A204.1 (cell line): Measurements from ENCODE around the gene RHOG.
"Not testable (repeated sequence)": the region's sequence is repeated elsewhere in the genome, so short reads cannot be mapped to it uniquely, and the experiment has no call there.

ENCODE experiments used
- FAIRE-seq: peaks from 2 replicates; lab custom pipeline; 2012; peaks lifted over from hg19 to GRCh38; lab: Jason Lieb, UNC

Gene RHOG

DNA sequence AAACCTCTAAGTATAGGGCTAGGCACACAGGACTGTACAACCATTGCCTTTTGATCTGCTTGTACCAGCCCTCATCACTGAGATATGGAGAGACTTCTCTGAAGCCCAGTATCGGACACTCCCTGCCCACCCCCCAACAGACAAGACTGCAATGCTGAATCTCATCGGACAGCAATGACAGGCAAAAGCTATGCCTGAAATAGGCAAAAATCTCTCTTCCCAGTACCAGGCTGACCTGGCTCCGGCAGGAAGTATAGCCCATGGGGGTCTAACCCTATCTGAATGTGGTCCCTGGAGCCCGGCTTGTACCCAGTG, 6.5 kb downstream of the RHOG start:
- no peak for FAIRE-seq

DNA sequence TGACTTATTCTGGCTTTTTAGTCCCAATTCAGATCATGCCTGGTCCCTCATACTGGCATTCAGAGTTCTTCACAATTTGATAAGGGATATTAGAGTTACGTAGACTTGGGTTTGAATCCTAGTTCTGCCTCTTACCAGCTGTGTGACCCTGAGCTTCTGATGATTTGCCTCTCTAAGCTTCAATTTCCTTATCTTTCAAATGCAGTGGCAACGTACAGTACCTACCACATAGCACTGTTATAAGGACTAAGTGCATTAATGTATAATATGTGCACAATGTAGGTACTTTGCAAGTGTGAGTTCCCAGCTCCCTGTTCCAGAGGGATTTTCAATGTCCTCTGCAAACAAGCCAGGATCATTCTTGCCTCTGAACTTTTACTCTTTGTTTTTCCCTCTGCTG, 7.3 kb downstream of the RHOG start:
- FAIRE-seq = no peak

DNA sequence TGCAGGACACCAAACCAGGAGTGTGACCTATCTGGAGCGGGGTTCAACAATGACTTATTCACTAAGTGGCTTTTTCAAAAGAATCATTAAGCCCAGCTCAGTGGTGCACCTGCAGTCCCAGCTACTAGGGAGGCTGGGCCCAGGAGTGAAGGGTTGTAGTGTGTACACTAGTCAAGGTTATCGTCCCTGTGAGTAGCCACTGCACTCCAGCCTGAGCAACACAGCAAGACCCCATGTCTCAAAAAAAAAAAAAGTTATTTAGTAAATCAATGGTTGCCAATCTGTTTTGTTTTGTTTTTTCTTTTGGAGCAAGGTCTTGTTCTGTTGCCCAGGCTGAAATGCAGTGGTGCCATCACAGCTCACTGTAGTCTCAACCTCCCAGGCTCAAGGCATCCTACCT, 7.9 kb downstream of the RHOG start:
- no peak for FAIRE-seq

DNA sequence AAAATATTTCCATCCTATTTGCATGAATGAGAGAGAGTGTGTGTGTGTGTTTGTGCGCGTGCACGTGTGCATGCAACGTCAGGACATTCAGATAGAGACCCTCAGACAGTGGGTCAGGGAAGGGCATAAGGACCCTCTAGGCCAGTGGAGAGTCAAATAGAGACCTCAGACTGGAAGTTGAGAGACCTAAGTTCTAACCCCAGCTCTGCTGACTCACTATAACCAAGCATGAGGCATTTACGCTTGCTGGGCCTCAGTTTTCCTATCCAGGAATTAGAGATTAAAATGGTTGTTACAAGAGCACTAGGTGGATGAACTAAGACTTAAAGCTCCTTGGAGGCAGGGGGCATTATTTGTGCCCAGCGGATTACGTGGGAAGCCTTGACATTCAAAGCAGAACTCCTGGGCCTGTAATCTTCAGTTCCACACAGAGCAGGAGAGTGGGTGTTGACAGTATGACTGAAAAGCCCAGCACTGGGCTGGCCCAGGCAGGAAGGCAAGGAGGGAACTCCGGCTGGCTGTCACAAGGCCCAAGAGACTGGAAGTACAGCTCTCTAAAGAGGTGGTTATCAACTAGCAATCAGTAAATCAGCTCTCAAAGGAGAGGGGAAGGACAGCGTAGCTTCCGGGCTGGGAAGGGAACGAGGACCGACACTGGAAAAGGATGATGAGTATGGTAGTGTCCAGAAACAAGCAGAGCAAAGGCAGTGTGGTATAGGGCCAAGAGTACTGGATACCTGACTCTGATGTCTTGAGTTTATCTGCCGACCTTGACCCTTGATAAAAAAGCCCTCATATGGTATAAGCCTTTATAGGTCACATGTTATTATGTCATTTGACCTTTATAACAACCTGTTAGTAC, 9.2 kb downstream of the RHOG start:
- no peak for FAIRE-seq

DNA sequence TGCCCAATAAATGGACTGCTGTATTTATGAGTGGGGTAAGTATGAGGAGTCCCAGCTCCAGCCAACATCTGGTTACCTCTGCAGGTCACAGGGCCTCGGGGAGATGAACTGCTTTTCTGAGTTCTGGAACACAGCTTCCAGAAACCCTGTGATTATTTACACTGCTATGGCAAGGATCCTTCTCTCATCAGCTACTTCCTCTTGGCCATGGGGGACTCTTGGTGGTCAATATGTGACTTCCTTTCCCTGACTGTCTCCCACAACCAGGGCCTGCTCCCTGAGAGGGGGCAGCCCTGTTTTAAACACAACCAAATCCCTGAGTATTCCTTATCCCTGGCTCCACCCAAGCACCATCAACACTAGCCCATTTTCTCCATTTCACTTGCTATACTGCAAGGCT, 10.0 kb downstream of the RHOG start:
- FAIRE-seq = no peak

DNA sequence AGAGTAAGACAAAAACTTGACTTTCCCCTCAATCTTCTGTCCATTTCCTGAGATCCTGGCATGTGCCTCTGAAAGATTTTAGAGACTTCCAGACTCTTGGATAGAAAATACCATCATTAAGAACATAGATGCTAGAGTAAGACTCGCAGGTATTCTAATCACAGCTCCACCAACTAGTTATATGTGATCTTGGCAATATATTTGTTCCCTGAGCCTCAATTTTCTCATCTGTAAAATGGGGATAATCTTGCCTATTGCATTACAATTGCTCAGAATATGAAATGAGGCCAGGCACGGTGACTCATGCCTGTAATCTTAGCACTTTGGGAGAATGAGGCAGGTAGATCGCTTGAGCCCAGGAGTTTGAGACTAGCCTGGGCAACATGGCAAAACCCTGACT, 10.7 kb downstream of the RHOG start:
- FAIRE-seq = no peak

DNA sequence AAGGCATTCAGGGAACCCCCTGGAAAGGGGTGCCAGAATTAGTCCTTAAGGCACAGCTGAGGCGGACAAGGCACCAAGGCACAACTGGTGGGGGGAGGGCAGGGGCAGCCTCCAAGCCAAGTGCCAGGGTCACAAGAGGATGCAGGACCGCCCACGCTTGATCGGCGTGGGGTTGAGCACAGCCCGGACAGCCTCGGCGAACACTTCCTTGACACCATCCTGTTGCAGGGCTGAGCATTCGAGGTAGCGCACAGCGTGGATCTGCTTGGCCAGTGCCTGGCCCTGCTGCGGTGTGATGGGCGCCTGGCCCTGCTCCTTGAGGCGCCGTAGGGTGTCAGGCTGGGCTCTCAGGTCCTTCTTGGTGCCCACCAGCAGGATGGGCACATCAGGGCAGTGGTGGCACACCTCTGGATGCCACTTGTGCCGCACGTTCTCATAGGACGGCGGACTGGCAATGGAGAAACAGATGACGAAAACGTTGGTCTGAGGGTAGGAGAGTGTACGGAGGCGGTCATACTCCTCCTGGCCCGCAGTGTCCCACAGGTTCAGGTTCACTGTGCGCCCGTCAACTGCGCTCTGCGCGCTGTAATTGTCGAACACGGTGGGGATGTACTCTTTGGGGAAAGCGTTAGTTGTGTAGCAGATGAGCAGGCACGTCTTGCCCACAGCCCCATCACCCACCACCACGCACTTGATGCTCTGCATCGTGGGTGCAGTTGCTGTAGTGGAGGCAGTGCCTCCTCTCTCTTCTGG, 13.1 kb downstream of the RHOG start:
- FAIRE-seq = no peak

DNA sequence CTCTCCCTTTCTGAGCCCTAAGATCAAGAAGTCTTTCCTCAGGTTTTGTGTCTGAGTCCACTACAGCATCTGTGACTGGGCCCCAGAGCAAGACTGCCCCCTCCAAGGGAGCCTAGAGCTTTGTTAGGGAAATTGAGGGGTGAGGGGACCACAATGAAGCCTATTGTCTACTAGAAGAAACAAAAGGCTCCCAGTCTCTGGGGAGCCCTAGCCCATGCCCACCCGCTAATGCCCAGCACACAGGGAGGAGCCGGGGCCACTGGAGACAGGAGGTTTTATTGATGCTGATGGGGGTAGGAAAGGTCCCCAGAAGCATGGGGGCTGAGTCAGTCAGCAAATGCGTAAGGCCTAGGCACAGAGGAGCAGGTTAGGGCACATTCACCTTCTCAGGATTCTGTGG, 14.0 kb downstream of the RHOG start:
- no peak for FAIRE-seq

DNA sequence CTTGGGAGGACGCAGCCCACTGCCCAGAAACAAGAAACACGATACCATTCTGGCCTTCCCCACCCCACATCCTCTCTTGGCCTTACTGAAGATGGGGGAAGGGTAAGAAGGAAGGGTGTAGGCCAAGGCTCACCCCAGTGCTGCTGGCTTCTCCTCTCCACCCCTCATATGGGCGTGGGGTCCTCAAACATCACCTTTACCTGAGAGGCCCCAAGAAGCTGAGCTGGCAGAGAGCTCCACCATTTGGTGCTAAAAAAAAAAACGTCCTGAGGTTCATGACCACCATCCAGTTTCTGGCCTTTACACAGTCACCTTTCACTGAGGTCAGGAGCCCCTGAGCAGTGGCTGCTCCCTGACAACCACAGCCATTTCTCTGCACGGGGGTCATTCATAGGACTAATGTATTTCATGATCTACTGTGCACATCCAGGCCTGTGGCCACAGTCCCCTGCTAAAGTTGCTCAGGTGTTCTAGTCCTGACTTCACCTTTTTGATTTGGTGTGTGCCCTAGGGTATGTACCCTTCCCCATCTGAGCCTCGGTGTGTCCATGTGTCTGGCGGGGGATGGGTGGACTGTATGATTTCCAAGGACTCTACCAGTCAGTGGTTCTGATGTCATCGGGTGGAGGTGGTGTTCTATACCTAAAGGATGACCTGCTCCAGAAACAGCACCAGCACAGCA, 15.1 kb downstream of the RHOG start:
- FAIRE-seq = no peak

DNA sequence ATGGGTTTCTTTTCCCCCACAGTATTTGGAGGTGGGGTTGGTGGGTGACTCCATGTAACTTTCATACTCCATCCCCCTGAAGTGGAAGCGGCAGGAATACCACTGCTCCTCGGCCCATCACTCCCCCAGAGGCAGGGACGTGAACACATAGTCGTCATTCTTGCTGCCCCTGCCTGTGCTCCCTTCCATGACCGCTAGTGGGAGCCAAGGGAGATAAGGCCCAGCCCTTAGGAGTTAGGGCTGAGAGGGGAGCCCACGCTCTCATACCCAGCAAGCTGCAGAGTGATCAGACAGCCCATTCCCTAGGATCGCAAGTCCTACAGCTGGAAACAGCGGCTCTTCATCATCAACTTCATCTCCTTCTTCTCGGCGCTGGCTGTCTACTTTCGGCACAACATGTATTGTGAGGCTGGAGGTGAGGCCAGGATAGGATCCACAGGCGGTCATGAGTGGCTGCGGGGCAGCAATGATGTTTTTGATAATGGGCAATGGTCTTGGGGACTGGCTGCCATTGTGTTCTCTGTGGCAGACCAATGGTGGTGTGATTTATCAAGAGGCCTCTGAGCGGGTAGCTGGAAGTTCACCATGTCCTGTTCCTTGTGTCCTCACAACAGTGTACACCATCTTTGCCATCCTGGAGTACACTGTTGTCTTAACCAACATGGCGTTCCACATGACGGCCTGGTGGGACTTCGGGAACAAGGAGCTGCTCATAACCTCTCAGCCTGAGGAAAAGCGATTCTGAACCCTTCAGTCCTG, 15.9 kb downstream of the RHOG start:
- FAIRE-seq = no peak

DNA sequence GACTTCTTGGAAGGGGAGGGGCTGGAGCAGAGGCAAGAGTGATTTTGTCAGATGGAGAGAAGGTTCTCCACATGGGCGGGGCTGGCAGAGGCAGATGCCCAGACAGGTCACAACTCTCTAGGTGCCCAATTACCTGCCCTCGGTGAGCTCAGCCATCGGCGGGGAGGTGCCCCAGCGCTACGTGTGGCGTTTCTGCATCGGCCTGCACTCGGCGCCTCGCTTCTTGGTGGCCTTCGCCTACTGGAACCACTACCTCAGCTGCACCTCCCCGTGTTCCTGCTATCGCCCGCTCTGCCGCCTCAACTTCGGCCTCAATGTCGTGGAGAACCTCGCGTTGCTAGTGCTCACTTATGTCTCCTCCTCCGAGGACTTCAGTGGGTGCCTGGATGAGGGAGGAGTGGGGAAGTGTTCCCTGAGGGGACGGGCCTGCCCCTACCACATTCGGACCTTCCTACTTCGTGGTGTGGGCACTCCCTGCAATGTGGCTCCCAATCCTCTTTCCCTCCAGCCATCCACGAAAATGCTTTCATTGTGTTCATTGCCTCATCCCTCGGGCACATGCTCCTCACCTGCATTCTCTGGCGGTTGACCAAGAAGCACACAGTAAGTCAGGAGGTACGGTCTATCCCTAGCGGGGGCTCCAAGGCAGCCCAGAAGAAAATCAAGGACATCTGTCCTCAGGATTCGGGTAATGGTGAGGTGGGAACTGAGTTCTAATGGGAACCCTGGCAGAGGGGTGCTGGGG, 16.8 kb downstream of the RHOG start:
- FAIRE-seq = no peak

DNA sequence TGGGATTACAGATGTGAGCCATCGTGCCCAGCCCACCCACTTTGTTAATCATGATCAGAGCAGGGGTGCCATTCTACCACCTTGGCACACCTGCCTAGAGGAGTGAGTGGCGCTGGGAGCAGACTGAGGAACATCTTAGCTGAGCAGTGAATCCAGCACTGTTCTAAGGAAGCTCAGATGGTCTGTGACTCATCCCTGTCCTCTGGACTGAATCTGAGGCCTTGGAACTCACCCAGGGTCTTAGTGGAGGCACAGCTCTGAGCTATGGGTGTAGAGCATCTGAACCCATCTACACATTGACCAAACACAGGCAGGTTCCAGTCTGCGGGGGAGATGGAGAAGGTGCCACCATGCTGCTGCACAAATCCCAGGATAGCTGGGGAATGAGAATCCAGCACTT, 17.5 kb downstream of the RHOG start:
- FAIRE-seq = no peak

DNA sequence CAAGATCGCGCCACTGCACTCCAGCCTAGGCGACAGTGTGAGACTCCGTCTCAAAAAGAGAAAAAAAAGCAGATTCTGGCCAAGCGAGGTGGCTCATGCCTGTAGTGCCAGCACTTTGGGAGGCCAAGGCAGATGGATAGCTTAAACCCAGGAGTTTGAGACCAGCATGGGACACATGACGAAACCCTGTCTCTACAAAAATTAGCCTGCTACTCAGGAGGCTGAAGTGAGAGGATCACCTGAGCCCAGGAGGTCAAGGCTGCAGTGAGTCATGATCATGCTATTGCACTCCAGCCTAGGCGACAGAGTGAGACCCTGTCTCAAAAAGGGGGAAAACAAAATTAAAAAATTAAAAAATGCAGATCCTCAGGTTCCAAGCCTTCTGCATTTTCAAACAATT, 18.4 kb downstream of the RHOG start:
- FAIRE-seq = no peak

DNA sequence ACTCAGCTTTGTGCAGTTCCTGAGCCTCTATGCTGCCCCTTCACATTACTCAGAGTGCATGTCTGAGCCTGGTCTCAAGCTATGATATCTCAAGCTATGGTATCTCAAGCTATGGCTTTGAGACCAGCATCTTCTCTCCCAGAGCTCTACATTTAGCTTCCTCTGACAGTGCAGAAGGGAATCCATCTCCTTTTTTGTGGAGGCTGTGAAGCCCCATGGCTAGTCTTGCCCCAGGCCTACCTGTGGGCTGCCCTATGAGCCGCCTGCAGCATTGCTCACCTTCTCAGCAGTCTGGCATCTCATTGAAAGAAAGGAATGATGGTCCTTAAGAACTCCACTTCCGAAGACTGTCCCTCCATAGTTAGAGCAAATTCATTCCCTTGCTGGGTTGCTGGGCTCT, 19.8 kb downstream of the RHOG start:
- FAIRE-seq = no peak

DNA sequence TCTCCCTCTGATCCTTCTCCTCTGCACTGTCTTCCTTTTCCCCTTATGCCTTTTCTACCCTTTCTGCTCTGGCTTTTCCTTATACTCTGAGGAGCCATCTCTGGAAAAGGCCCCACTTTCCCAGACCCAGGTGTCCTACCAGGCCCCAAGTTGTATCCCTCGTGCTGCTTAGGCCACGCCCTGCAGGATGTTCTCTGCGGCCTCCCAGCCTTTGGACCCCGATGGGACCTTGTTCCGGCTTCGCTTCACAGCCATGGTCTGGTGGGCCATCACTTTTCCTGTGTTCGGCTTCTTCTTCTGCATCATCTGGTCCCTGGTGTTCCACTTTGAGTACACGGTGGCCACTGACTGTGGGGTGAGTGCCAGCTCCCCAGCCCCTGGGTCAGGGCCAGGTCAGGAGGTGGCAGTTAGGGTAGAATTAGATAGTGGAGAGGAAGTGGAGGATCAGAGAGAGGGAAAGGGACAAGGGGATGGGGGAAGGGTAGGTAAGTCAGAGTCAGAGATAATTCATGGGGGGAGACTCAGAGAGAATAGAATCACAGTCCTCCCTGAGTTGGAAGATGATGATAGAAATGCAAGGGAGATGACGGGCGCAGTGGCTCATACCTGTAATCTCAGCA, 23.5 kb downstream of the RHOG start:
- no peak for FAIRE-seq

DNA sequence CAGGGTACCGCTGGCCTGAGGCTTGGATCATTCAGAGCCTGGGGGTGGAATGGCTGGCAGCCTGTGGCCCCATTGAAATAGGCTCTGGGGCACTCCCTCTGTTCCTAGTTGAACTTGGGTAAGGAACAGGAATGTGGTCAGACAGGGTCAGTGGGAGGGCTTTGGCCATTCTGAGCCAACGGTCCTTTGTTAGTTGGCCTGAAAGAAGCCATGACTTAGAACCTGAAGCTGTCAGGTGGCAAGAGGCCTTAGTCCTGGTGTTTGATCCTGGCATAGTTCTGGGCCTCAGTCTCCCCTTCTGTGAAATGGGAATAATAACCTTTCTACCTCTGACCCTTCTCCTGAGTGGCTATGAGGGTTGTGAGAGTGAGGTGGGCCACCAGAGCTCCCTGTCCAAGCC, 24.1 kb downstream of the RHOG start:
- no peak for FAIRE-seq

DNA sequence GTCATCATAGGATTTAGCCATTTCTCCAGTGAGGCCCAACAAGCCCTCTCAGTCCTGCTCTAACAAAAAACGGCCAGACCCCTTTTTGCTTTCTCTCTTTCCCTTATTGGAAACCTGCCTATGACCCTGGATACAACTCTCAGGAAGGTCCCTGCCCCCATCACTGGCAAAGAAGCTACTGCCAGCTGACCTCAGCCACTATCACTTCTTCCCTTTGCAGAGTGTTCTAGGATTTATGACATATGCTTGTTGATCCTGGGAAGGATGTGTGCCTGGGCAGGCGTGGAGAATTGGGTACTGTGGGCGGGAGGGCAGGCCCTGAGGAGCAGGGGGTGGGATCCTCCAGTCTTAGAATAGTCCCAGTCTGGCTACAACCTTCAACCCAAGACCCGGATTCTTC, 24.9 kb downstream of the RHOG start:
- no peak for FAIRE-seq

DNA sequence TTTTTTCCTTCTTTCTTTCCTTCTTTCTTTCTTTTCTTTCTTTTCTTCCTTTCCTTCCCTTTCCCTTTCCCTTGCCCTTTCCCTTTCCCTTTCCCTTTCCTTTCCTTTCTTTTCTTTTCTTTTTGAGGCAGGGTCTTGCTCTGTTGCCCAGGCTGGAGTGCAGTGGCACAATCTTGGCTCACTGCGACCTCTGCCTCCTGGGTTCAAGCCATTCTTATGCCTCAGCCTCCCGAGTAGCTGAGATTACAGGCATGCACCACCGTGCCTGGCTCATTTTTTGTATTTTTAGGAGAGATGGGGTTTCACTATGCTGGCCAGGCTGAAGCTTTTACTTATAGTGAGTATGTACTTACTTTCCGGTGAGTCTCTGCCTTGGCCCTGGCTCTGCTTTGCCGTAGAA, 25.9 kb downstream of the RHOG start:
- not testable (repeated sequence) for FAIRE-seq

DNA sequence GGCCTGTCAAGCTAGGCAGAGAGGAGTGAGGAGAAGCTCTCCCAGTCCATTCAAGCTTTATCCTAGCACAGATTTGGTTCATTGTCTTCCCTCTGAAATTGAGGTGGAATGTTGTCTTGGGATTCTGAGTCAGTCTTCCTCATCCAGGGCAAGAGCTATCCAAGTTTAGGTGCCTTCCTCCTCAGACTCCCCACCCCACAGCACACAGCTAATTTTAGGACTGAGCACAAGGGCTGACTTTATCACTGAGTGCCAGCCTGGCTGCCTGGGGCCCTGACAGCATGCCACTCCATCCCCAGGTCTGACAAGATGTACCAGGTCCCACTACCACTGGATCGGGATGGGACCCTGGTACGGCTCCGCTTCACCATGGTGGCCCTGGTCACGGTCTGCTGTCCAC, 29.8 kb downstream of the RHOG start:
- FAIRE-seq = no peak

DNA sequence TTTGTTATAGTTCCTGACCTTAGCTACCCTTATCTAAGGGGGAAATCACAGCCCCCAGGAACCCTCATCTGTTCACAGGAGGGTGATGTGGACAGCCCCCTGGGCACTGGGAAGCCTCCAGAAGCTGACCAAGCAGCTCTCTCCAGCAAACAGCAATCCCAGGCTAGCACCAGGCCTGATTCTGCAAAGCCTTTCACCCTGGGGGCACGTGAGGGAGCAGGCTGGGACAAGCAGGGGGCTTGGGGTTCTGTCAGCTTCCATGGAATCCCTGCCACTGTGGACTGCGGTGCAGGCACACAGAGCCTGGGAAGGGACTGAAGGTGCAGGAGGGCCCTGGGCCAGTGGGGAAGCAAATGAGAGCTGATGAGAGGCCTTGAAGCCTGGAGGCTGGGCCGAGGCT, 30.3 kb downstream of the RHOG start:
- FAIRE-seq = no peak

DNA sequence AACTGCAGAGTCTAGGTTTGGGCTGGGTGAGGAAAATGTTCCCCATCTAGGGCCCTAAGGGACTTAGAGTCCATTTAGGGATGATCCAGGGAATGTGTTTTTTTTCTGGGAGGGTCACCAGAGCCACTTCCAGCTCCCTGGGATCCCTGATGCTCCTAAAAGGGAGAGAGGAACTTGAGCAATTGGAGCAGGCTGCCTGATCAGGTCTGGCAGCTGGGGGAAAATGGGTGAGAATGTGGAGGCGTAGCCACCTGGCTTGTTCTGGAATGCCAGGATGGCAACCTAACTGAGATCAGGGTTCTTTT, 31.2 kb downstream of the RHOG start:
- FAIRE-seq = no peak
